GM18867 (cell line): ENCODE results near the gene TPI1.
"Not testable (repeated sequence)": the region's sequence is repeated elsewhere in the genome, so short reads cannot be mapped to it uniquely, and the experiment has no call there.

Experiments
- ATAC-seq: cut with Tn5 transposase; IDR thresholded peaks from one replicate; pipeline ENCODE4 v1.9.1; 2021; ENCODE audit warnings: mild to moderate bottlenecking, moderate library complexity; ENCODE audit not compliant: unreplicated experiment

Gene TPI1

DNA sequence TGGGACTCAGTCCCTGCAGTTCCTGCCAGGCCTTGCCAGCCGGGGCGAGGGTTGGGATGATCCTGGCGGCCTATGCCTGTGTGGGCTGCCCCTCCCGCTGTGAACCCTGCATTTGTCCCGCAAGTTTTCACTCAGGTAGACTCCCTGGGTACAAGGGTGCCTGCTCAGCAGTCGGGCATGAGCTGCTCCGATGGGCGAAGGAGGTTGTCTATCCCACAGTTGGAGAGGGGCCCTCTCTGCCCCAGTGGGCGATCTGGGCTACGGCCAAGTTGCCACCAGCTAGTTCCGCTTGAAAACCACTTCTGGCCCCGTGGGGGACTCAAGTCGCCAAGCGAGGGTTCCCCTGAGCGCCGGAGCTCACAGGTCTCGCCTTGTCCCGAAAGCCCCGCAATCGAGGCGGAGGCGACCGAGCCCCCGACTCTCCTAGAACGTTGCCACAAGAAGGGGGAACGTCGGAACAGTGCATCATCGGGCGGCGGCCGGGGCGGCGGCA, 365 bp upstream of the TPI1 start:
- peak; percentile 8 for ATAC-seq

DNA sequence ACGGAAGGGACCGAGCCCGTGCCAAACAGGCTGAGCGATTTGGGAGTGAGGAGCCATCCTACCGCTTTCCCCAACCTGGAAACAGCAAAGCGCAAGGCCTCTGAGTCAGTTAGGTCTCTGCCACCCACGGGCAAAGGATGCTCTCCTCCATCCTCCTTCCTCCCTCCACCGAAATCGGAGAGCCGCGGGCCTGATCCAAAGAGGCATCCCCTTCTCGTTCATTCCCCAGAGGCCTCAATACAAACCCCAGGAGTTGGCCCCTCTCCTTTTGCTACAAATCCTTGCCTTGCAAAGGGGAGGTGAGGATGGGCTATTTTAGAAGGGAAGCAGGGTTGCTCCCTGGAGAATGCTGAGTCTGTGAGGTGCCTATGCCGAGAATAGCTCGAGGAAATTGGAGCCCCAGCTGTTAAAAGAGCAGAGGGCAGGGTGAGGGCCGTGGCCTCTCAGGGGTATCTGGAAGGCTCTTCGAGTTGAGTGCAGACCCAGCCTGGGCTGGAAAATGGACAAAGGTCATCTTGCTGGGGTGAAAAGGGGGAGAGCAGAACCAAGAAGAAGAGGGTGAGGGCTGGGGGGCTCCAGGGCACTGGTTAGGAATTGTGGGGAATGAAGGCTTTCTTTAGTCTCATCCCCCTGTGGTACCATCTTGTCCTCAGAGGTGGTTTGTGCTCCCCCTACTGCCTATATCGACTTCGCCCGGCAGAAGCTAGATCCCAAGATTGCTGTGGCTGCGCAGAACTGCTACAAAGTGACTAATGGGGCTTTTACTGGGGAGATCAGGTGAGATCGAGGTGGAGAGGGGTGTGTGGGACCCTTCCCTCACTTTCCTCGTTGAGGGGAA, 1.1 kb downstream of the TPI1 start:
- no peak for ATAC-seq

GRCh38 chr12:6869049-6870021, 2.0 kb downstream of the TPI1 start:
- ATAC-seq: no peak

DNA sequence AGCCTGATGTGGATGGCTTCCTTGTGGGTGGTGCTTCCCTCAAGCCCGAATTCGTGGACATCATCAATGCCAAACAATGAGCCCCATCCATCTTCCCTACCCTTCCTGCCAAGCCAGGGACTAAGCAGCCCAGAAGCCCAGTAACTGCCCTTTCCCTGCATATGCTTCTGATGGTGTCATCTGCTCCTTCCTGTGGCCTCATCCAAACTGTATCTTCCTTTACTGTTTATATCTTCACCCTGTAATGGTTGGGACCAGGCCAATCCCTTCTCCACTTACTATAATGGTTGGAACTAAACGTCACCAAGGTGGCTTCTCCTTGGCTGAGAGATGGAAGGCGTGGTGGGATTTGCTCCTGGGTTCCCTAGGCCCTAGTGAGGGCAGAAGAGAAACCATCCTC, 3.0 kb downstream of the TPI1 start:
- not testable (repeated sequence) for ATAC-seq

GRCh38 chr12:6871052-6871957, 4.0 kb downstream of the TPI1 start:
- no peak for ATAC-seq

GRCh38 chr12:6872073-6873048, 5.0 kb downstream of the TPI1 start:
- peak; percentile 25 for ATAC-seq

DNA sequence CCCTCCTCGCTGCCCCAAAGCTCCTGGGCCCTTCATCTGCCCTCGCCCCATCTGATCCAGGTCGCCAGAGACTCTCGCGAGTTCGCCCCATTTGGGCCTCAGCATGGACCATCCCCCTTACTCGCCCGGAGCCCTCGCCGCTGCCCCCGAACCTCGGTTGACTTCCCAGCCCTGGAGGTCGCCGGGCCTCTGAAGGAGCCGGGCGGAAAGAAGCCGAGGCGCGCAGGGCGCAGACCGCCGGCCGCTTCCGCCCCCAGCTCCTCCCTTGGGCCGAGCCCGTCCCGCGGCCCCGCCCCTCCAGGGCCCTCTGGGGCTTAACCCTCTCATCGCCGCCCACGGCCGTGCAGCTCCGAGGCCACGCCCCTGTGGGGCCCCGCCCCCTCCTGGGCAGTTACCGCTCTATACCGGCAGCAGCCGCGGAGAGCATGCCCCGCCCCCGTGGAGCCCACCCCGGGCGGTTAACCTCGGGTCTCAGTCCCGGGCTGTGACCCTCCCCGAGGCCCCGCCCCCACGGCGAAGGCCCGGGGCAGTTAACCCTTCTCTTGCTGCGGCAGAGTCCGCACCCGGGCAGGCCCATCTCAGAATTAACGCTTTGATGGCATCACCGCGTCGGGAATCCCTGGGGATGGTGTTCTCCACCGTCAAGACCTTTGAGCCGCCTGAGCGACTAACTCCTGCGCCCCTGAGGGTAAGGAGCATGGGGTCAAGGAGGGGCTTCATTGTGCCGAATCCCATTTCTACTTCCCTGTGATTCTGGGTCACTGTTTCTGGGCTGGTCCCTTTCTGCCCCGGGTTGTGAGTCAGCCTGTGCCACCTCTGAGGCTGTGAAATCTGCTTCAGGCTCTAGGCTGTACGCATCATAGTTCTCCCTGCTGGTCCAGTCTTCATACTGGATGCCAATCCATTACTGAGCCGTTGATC, 6.0 kb downstream of the TPI1 start, which contains the start of gene SPSB2:
Gene SPSB2, minus strand, starts transcription at position 210 of the 921 bp plus-strand sequence. CDS start 402 bp downstream, outside the sequence.
- peak; percentile 71 for ATAC-seq

- not testable (repeated sequence) for ATAC-seq
Measured at GRCh38 chr12:6874015-6874368, 6.7 kb downstream of the TPI1 start.

DNA sequence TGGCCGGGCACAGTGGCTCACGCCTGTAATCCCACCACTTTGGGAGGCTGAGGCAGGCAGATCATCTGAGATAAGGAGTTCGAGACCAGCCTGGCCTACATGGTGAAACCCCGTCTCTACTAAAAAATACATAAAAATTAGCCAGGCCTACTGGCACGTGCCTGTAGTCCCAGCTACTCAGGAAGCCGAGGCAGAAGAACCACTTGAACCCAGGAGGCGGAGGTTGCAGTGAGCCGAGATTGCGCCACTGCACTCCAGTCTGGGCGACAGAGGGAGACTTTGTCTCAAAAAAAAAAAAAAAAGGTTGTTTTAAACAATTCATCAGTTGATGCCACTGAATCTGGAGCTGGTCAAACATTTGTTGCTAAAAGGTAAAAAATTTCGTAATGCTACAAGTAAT, 12.5 kb downstream of the TPI1 start:
- not testable (repeated sequence) for ATAC-seq

GRCh38 chr12:6883252-6883651, 15.9 kb downstream of the TPI1 start:
- ATAC-seq: no peak

GRCh38 chr12:6883683-6884082, 16.4 kb downstream of the TPI1 start:
- ATAC-seq: no peak

GRCh38 chr12:6884539-6884938, 17.2 kb downstream of the TPI1 start:
- no peak for ATAC-seq

- ATAC-seq: not testable (repeated sequence)
Measured at GRCh38 chr12:6886206-6886999, 19.1 kb downstream of the TPI1 start.

- no peak for ATAC-seq
Measured at GRCh38 chr12:6887460-6887859, 20.1 kb downstream of the TPI1 start.

- no peak for ATAC-seq
Measured at GRCh38 chr12:6888360-6888759, 21.0 kb downstream of the TPI1 start.

- not testable (repeated sequence) for ATAC-seq
Measured at GRCh38 chr12:6888794-6889193, 21.5 kb downstream of the TPI1 start.
